DOHH2 (cell line): ENCODE results near the gene PDE7B.

ENCODE experiments used
- CTCF ChIP-seq: fragments of 200-600 bp; sonication (generic); IDR thresholded peaks from one replicate; pipeline ENCODE4 v1.5.1; 2014; ENCODE audit warnings: antibody characterized with exemption, mild to moderate bottlenecking, low read depth, low read length; ENCODE audit not compliant: poor library complexity, severe bottlenecking
- EZH2phosphoT487 ChIP-seq: fragments of 200-600 bp; sonication (generic); IDR thresholded peaks from 2 replicates; pipeline ENCODE4 v1.6.1; 2017; ENCODE audit warnings: borderline replicate concordance, mild to moderate bottlenecking, antibody characterized with exemption, low read length, moderate library complexity, mixed read lengths

DNA sequence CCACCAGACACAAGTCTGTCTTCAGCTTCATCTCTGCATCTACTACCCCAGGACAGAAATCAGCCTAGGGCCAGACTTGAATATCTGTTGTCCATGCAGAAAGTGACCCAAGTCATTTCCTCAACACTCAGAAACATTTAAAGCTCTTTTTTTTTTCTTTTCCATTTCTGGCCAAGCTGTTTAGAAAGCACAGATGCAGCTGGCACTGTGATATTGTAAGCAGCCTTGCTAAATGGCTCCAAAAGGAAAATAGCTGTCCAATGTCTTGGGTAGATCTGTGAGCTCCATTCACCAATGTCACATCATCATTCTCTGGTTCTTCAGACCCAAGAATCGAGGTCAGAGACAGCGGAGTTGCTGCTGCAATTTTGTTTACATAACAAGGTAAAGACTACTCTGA, 174.2 kb downstream of the PDE7B start:
- TF ChIP-seq CTCF (no peak), EZH2phosphoT487 (no peak)
